WTC11 (cell line): Measurements from ENCODE around the gene RIMBP2. TPM values are rescaled to one million over a fixed set of nuclear protein-coding genes. Genes with fewer than 3 reads are reported as not detected.

Source experiments
- ATAC-seq: fragments of 200-7000 bp; cut with Tn5 transposase; 2 replicates; pipeline ENCODE4 v1.10.0; 2021; ENCODE audit warnings: mild to moderate bottlenecking, moderate library complexity
- CTCF ChIA-PET: fragments of 300-600 bp; sonication (Branson Sonifier 250); formaldehyde crosslinking; loops from one replicate; lab custom pipeline; 2021; ENCODE audit warnings: antibody characterized with exemption; lab: Charles Lee
- POLR2A ChIA-PET: fragments of 350-600 bp; sonication (Branson Sonifier 250); formaldehyde crosslinking; loops from one replicate; lab custom pipeline; 2021; ENCODE audit warnings: antibody characterized with exemption; lab: Charles Lee
- DNase-seq: peaks from one replicate; pipeline ENCODE4 v3.0.0; 2021; ENCODE audit warnings: low spot score
- H3K27ac Mint-ChIP-seq: 2 replicates; pipeline ENCODE4 v1.8.0; 2021; ENCODE audit warnings: mixed read lengths
- H3K27me3 Mint-ChIP-seq: 2 replicates; pipeline ENCODE4 v1.8.0; 2021; ENCODE audit warnings: low read depth, mild to moderate bottlenecking, moderate library complexity, mixed read lengths
- H3K36me3 Mint-ChIP-seq: 2 replicates; pipeline ENCODE4 v1.8.0; 2021; ENCODE audit warnings: mixed read lengths
- H3K4me1 Mint-ChIP-seq: 2 replicates; pipeline ENCODE4 v1.8.0; 2022; ENCODE audit warnings: mixed read lengths
- H3K4me3 Mint-ChIP-seq: 2 replicates; pipeline ENCODE4 v1.8.0; 2021; ENCODE audit warnings: mild to moderate bottlenecking, moderate library complexity, mixed read lengths
- H3K9me3 Mint-ChIP-seq: 2 replicates; pipeline ENCODE4 v1.8.0; 2021; ENCODE audit warnings: mixed read lengths
- CBFB ChIP-seq: sonication (generic); formaldehyde crosslinking; IDR thresholded peaks from 2 replicates; pipeline ENCODE4 v1.8.1; 2022; ENCODE audit warnings: mild to moderate bottlenecking, low read depth, missing genetic modification reagents
- EMX1 ChIP-seq: fragments of 250-450 bp; sonication (Bioruptor Pico); IDR thresholded peaks from 2 replicates; pipeline ENCODE4 v1.8.0; 2021; ENCODE audit warnings: mild to moderate bottlenecking
- FOXJ3 ChIP-seq: sonication (generic); formaldehyde crosslinking; IDR thresholded peaks from 2 replicates; pipeline ENCODE4 v1.9.0; 2021; ENCODE audit warnings: missing genetic modification reagents, mild to moderate bottlenecking, borderline replicate concordance
- FOXP1 ChIP-seq: sonication (generic); formaldehyde crosslinking; IDR thresholded peaks from 2 replicates; pipeline ENCODE4 v1.8.0; 2022; ENCODE audit warnings: missing genetic modification reagents, mild to moderate bottlenecking, moderate library complexity, borderline replicate concordance
- FOXP4 ChIP-seq: sonication (generic); formaldehyde crosslinking; IDR thresholded peaks from 2 replicates; pipeline ENCODE4 v1.8.0; 2022; ENCODE audit warnings: mild to moderate bottlenecking, missing genetic modification reagents
- HMGXB4 ChIP-seq: sonication (generic); formaldehyde crosslinking; IDR thresholded peaks from 2 replicates; pipeline ENCODE4 v1.8.1; 2023; ENCODE audit warnings: mild to moderate bottlenecking, moderate library complexity, missing genetic modification reagents
- JAZF1 ChIP-seq: fragments of 250-450 bp; sonication (Bioruptor Pico); IDR thresholded peaks from 2 replicates; pipeline ENCODE4 v1.9.0; 2021; ENCODE audit warnings: moderate library complexity, mild to moderate bottlenecking, inconsistent platforms
- MLX ChIP-seq: sonication (generic); formaldehyde crosslinking; IDR thresholded peaks from 2 replicates; pipeline ENCODE4 v1.8.1; 2023; ENCODE audit warnings: mild to moderate bottlenecking, missing genetic modification reagents, moderate library complexity
- MXD4 ChIP-seq: fragments of 250-450 bp; sonication (Bioruptor Pico); IDR thresholded peaks from 2 replicates; pipeline ENCODE4 v1.8.0; 2021; ENCODE audit warnings: mild to moderate bottlenecking, moderate library complexity, borderline replicate concordance
- MYBL2 ChIP-seq: sonication (generic); formaldehyde crosslinking; IDR thresholded peaks from 2 replicates; pipeline ENCODE4 v1.8.1; 2023; ENCODE audit warnings: mild to moderate bottlenecking, moderate library complexity, missing genetic modification reagents
- NFATC4 ChIP-seq: fragments of 250-450 bp; sonication (Bioruptor Pico); IDR thresholded peaks from 2 replicates; pipeline ENCODE4 v1.9.0; 2021; ENCODE audit warnings: mild to moderate bottlenecking
- SOX15 ChIP-seq: fragments of 250-450 bp; sonication (Bioruptor Pico); IDR thresholded peaks from 2 replicates; pipeline ENCODE4 v1.9.0; 2021; ENCODE audit warnings: mild to moderate bottlenecking
- SP1 ChIP-seq: sonication (generic); formaldehyde crosslinking; conservative IDR thresholded peaks from 2 replicates; pipeline ENCODE4 v1.8.1; 2022; ENCODE audit warnings: missing genetic modification reagents
- TEAD1 ChIP-seq: sonication (generic); formaldehyde crosslinking; IDR thresholded peaks from 2 replicates; pipeline ENCODE4 v1.8.0; 2022; ENCODE audit warnings: mild to moderate bottlenecking, missing genetic modification reagents
- ZNF121 ChIP-seq: sonication (generic); formaldehyde crosslinking; IDR thresholded peaks from 2 replicates; pipeline ENCODE4 v1.8.0; 2023; ENCODE audit warnings: missing genetic modification reagents
- ZNF138 ChIP-seq: sonication (generic); formaldehyde crosslinking; conservative IDR thresholded peaks from 2 replicates; pipeline ENCODE4 v1.8.1; 2022; ENCODE audit warnings: mild to moderate bottlenecking, moderate library complexity, missing genetic modification reagents
- ZNF423 ChIP-seq: fragments of 250-450 bp; sonication (Bioruptor Pico); IDR thresholded peaks from 2 replicates; pipeline ENCODE4 v2.1.2; 2022; ENCODE audit warnings: mild to moderate bottlenecking, moderate library complexity
- total RNA-seq: library from RNA; stranded (reverse); gene quantifications from 3 replicates; pipeline ENCODE4 v1.2.3, GENCODE V29; 2021
- TF ChIP-seq, protein P1 (sequence below): sonication (generic); formaldehyde crosslinking; IDR thresholded peaks from 2 replicates; pipeline ENCODE4 v1.8.1; 2022; ENCODE audit warnings: mild to moderate bottlenecking, missing genetic modification reagents, moderate library complexity, borderline replicate concordance
- TF ChIP-seq, protein P2 (sequence below): sonication (generic); formaldehyde crosslinking; IDR thresholded peaks from 2 replicates; pipeline ENCODE4 v1.8.0; 2022; ENCODE audit warnings: mild to moderate bottlenecking, missing genetic modification reagents
- TF ChIP-seq, protein P3 (sequence below): sonication (generic); formaldehyde crosslinking; IDR thresholded peaks from 2 replicates; pipeline ENCODE4 v1.8.1; 2023; ENCODE audit warnings: mild to moderate bottlenecking, missing genetic modification reagents

RIMBP2 gene
- total RNA-seq, 1 experiment from 2014 or later = 2.6 TPM

- no peak for ATAC-seq
- no peak for TF ChIP-seq SP1 (CRISPR knock-in tag)
- no peak for TF ChIP-seq SOX15 (CRISPR knock-in tag)
- TF ChIP-seq, protein P1, sequence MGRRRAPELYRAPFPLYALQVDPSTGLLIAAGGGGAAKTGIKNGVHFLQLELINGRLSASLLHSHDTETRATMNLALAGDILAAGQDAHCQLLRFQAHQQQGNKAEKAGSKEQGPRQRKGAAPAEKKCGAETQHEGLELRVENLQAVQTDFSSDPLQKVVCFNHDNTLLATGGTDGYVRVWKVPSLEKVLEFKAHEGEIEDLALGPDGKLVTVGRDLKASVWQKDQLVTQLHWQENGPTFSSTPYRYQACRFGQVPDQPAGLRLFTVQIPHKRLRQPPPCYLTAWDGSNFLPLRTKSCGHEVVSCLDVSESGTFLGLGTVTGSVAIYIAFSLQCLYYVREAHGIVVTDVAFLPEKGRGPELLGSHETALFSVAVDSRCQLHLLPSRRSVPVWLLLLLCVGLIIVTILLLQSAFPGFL = no peak
- TF ChIP-seq, all 79 proteins: peak for 0
- ChIA-PET CTCF (no interaction called here), POLR2A (no interaction called here)
- Mint-ChIP-seq H3K4me3 (no peak overlapping the region), H3K27me3 (no peaks in the 10 kb centered on the region; the same call in none of the 2 replicates), H3K4me1 (no peaks in the 10 kb centered on the region), H3K9me3 (peaks cover 15% of the 10 kb centered on the region), H3K27ac (no peak overlapping the region), H3K36me3 (peaks cover 10% of the 10 kb centered on the region)
- DNase-seq = no peak
These were observed 195.3 kb downstream of the RIMBP2 start for GRCh38 chr12:130520784-130521183.

GRCh38 chr12:130517588-130517987, 198.5 kb downstream of the RIMBP2 start:
- H3K27me3 Mint-ChIP-seq = no peaks in the 10 kb centered on the region
- DNase-seq (no peak), ATAC-seq (no peak)
- no peak for TF ChIP-seq MYBL2 (CRISPR knock-in tag)
- no peak for TF ChIP-seq MLX (CRISPR knock-in tag)
- no peak for TF ChIP-seq HMGXB4
- TF ChIP-seq SP1 (CRISPR knock-in tag) = no peak
- TF ChIP-seq TEAD1 = no peak
- TF ChIP-seq, protein P1 = no peak
- TF ChIP-seq, protein P2, sequence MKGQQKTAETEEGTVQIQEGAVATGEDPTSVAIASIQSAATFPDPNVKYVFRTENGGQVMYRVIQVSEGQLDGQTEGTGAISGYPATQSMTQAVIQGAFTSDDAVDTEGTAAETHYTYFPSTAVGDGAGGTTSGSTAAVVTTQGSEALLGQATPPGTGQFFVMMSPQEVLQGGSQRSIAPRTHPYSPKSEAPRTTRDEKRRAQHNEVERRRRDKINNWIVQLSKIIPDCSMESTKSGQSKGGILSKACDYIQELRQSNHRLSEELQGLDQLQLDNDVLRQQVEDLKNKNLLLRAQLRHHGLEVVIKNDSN (CRISPR knock-in tag) = no peak
- CTCF ChIA-PET = no interaction called here
- POLR2A ChIA-PET = no interaction called here
- H3K9me3 Mint-ChIP-seq = peaks cover 15% of the 10 kb centered on the region
- H3K27ac Mint-ChIP-seq = no peak overlapping the region
- H3K4me3 Mint-ChIP-seq = no peak overlapping the region
- H3K36me3 Mint-ChIP-seq = peaks cover 10% of the 10 kb centered on the region
- H3K4me1 Mint-ChIP-seq = peaks cover 19% of the 10 kb centered on the region

DNA sequence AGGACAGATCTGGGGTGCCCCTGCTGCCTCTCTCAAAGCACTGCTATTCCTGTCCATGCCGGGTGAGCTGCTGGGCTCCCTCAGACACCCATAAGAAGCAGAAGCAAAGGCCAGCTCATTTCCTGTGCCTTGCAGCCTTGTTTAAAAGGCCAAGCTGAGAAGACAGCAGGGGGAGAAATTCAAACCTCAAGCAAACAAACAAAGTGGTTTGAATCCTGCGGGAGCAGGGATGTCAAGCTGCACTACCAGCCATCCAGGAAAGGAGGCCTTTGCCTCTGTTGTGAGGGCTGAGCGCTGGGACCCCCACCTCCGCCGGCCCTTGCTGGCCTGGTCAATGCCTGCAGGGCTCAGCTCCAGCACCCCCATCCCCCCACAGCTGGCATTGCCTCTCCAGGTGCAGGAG, 201.9 kb downstream of the RIMBP2 start:
- H3K36me3 Mint-ChIP-seq = peaks cover 10% of the 10 kb centered on the region
- no peak overlapping the region; the same call in 1 of the 2 replicates for H3K4me3 Mint-ChIP-seq
- peaks cover 19% of the 10 kb centered on the region for H3K4me1 Mint-ChIP-seq
- POLR2A ChIA-PET = interaction anchor here (0.9 kb wide), 1 partner anchor 29 kb away, joined by 3 read pairs; no protein-coding TSS in a partner anchor
- peak; percentile 52 for DNase-seq
- peak; percentile 96 for ATAC-seq
- H3K27ac Mint-ChIP-seq = peak overlapping the region; percentile 80
- CTCF ChIA-PET = interaction anchor here (1.0 to 2.1 kb wide), 10 partner anchors 10 to 241 kb away, joined by 3 to 17 read pairs (median 4); partner anchors contain the start of gene RIMBP2
- H3K9me3 Mint-ChIP-seq = peaks cover 15% of the 10 kb centered on the region
- H3K27me3 Mint-ChIP-seq = no peaks in the 10 kb centered on the region
- TF ChIP-seq FOXP1 (no peak), FOXP4 (CRISPR knock-in tag) (no peak), MXD4 (CRISPR knock-in tag) (no peak), ZNF138 (CRISPR knock-in tag) (0 out of 2 replicates have a peak, but pooled peaks have one; percentile 33), FOXJ3 (CRISPR knock-in tag) (no peak), ZNF423 (CRISPR knock-in tag) (peak; percentile 69; the same call in 1 of the 2 replicates), JAZF1 (CRISPR knock-in tag) (no peak), NFATC4 (CRISPR knock-in tag) (no peak), TEAD1 (no peak), SP1 (CRISPR knock-in tag) (0 out of 2 replicates have a peak, but pooled peaks have one; percentile 30), EMX1 (no peak), ZNF121 (peak; percentile 83), CBFB (CRISPR knock-in tag) (peak; percentile 68; the same call in 1 of the 2 replicates)
- TF ChIP-seq, protein P2 (CRISPR knock-in tag) = no peak
- TF ChIP-seq, protein P3, sequence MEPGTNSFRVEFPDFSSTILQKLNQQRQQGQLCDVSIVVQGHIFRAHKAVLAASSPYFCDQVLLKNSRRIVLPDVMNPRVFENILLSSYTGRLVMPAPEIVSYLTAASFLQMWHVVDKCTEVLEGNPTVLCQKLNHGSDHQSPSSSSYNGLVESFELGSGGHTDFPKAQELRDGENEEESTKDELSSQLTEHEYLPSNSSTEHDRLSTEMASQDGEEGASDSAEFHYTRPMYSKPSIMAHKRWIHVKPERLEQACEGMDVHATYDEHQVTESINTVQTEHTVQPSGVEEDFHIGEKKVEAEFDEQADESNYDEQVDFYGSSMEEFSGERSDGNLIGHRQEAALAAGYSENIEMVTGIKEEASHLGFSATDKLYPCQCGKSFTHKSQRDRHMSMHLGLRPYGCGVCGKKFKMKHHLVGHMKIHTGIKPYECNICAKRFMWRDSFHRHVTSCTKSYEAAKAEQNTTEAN (CRISPR knock-in tag) = no peak
- TF ChIP-seq, protein P1 = no peak
